Karpas-422 (cell line): ENCODE data around the gene ALDH9A1. TPM values are rescaled to one million over a fixed set of nuclear protein-coding genes. Genes with fewer than 3 reads are reported as not detected.
"Not testable (repeated sequence)": the region's sequence is repeated elsewhere in the genome, so short reads cannot be mapped to it uniquely, and the experiment has no call there.

ENCODE experiments used
- DNase-seq: peaks from one replicate; pipeline ENCODE4 v3.0.0-alpha.2; 2015
- H2AFZ ChIP-seq: fragments of 200-600 bp; sonication (generic); 2 replicates; pipeline ENCODE4 v1.6.1; 2014; ENCODE audit warnings: antibody characterized with exemption, low read length, mixed read lengths
- H3K27ac ChIP-seq: fragments of 200-600 bp; sonication (generic); 2 replicates; pipeline ENCODE4 v1.5.1; 2014; ENCODE audit warnings: mild to moderate bottlenecking, low read length, moderate library complexity
- H3K27me3 ChIP-seq: fragments of 200-600 bp; sonication (generic); 2 replicates; pipeline ENCODE4 v1.6.1; 2014; ENCODE audit warnings: low read length, mixed read lengths
- H3K36me3 ChIP-seq: fragments of 200-600 bp; sonication (generic); 2 replicates; pipeline ENCODE4 v1.6.1; 2014; ENCODE audit warnings: low read length, mixed read lengths; ENCODE audit not compliant: insufficient read depth
- H3K4me1 ChIP-seq: fragments of 200-600 bp; sonication (generic); 2 replicates; pipeline ENCODE4 v1.6.1; 2014; ENCODE audit warnings: mild to moderate bottlenecking, low read length, mixed read lengths
- H3K4me2 ChIP-seq: fragments of 200-600 bp; sonication (generic); 2 replicates; pipeline ENCODE4 v1.6.1; 2014; ENCODE audit warnings: low read length, low read depth, mild to moderate bottlenecking; ENCODE audit not compliant: poor library complexity, severe bottlenecking
- H3K4me3 ChIP-seq: fragments of 200-600 bp; sonication (generic); 2 replicates; pipeline ENCODE4 v1.5.1; 2014; ENCODE audit warnings: mild to moderate bottlenecking, antibody characterized with exemption, low read length, mixed read lengths
- H3K79me2 ChIP-seq: fragments of 200-600 bp; sonication (generic); 2 replicates; pipeline ENCODE4 v1.6.1; 2014; ENCODE audit warnings: mild to moderate bottlenecking, low read length, mixed read lengths
- H3K9ac ChIP-seq: fragments of 200-600 bp; sonication (generic); 2 replicates; pipeline ENCODE4 v1.6.0; 2014; ENCODE audit warnings: low read length
- H3K9me2 ChIP-seq: fragments of 200-600 bp; sonication (generic), shearing (Covaris generic); replicated peaks from 2 replicates; pipeline ENCODE4 v1.6.0; 2014; ENCODE audit warnings: mild to moderate bottlenecking, low read length, moderate library complexity; ENCODE audit not compliant: insufficient read depth
- H3K9me3 ChIP-seq: fragments of 300-700, 200-600 bp; sonication (generic); 2 replicates; pipeline ENCODE4 v1.6.1; 2014; ENCODE audit warnings: low read length, mixed read lengths
- H4K20me1 ChIP-seq: fragments of 200-600 bp; sonication (generic); 2 replicates; pipeline ENCODE4 v1.6.1; 2014; ENCODE audit warnings: mild to moderate bottlenecking, antibody characterized with exemption, low read length, low read depth; ENCODE audit not compliant: insufficient read depth
- total RNA-seq: library from RNA; depleted of rRNA; stranded (reverse); fragments of >200 nt; shearing (Covaris generic); gene quantifications from 2 replicates; pipeline ENCODE4 v1.2.3, GENCODE V29; 2014; ENCODE audit warnings: low replicate concordance

The ALDH9A1 gene
- total RNA-seq, 1 experiment from 2014 or later = 45.1 TPM

DNA sequence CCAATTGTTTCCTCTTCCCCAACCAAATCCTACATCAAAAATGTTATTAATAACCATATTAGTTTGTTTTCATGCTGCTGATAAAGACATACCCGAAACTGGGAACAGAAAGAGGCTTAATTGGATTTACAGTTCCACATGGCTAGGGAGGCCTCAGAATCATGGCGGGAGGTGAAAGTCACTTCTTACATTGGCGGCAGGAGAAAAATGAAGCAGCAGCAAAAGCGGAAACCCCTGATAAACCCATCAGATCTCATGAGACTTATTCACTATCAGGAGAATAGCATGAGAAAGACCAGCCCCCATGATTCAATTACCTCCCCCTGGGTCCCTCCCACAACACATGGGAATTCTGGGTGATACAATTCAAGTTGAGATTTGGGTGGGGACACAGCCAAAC is 17.6 kb downstream of the ALDH9A1 start:
- not testable (repeated sequence) for H3K27ac ChIP-seq, DNase-seq, H3K27me3 ChIP-seq, H3K4me3 ChIP-seq, H3K4me1 ChIP-seq, H3K4me2 ChIP-seq, H2AFZ ChIP-seq, H3K9me3 ChIP-seq, H4K20me1 ChIP-seq, H3K9me2 ChIP-seq, H3K9ac ChIP-seq
- peaks cover 52% of the 10 kb centered on the region for H3K79me2 ChIP-seq
- peaks cover 61% of the 10 kb centered on the region for H3K36me3 ChIP-seq

- Histone ChIP-seq H3K4me2 (no peak overlapping the region), H3K36me3 (peaks cover 57% of the 10 kb centered on the region), H2AFZ (no peak overlapping the region), H3K9me2 (no peaks in the 10 kb centered on the region), H3K9ac (no peak overlapping the region), H4K20me1 (no peaks in the 10 kb centered on the region), H3K79me2 (peaks cover 48% of the 10 kb centered on the region), H3K27me3 (no peaks in the 10 kb centered on the region), H3K4me3 (no peak overlapping the region), H3K4me1 (no peaks in the 10 kb centered on the region), H3K9me3 (no peaks in the 10 kb centered on the region), H3K27ac (no peak overlapping the region)
- no peak for DNase-seq
Observed at GRCh38 chr1:165680303-165680702, 18.1 kb downstream of the ALDH9A1 start.

DNA sequence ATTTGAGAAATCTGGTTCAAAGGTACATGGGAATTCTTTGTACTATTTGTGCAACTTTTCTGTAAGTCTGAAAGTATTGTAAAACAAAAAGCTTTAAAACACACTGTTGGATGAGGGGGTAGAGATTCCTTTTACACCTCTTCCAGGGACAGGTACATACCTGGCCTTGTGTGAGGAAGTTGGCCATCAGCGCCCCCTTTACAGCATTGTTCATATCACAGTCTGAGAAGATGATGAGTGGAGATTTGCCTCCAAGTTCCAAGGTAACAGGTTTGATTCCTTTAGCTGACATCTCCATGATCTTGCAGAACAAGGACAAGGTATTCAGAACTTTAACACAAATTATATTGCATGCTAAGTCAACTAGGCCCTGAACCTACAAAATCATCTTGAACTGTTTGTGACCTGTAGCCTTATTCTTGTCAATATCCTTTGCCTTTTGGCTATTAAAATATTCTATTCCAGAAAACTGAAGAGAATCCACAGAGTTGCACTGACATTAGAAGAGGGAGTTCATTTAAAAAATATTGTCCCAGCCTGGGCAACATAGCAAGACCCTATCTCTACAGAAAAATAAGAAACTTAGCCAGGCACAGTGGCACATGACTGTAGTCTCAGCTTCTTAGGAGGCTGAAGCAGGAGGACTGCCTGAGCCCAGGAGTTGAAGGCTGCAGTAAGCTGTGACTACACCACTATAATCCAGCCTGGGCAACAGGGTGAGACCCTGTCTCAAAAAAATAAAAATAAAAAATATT is 18.9 kb downstream of the ALDH9A1 start:
- Histone ChIP-seq H4K20me1 (no peaks in the 10 kb centered on the region), H3K4me2 (no peak overlapping the region), H2AFZ (no peak overlapping the region), H3K9me3 (no peaks in the 10 kb centered on the region), H3K9ac (no peak overlapping the region), H3K9me2 (no peaks in the 10 kb centered on the region), H3K4me1 (no peaks in the 10 kb centered on the region), H3K36me3 (peaks cover 53% of the 10 kb centered on the region), H3K27ac (no peak overlapping the region), H3K79me2 (peaks cover 39% of the 10 kb centered on the region), H3K4me3 (no peak overlapping the region), H3K27me3 (no peaks in the 10 kb centered on the region)
- no peak for DNase-seq

DNA sequence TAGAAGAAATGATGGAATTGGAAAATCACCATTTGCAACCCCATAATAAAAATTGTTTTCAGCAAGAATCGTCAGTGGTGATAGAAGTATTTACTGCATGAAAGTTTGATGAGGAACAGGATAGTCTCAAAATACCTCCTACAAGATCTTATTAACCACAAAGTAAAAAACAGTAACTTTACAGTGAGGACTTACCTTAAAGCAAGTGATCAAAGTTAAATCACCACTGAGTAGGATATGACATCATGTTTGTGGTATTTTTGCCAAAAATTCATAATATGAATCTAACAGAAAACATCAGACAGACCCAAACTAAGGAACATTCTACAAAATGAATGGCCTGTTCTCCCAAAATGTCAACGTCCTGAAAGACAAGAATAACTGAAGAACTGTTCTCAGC is 19.9 kb downstream of the ALDH9A1 start:
- Histone ChIP-seq H4K20me1 (no peaks in the 10 kb centered on the region), H3K79me2 (peaks cover 33% of the 10 kb centered on the region), H3K4me3 (no peak overlapping the region), H3K4me1 (no peaks in the 10 kb centered on the region), H3K27ac (no peak overlapping the region), H2AFZ (no peak overlapping the region), H3K9ac (no peak overlapping the region), H3K4me2 (no peak overlapping the region), H3K27me3 (no peaks in the 10 kb centered on the region), H3K9me3 (no peaks in the 10 kb centered on the region), H3K36me3 (peaks cover 48% of the 10 kb centered on the region), H3K9me2 (no peaks in the 10 kb centered on the region)
- no peak for DNase-seq

- Histone ChIP-seq H4K20me1 (no peaks in the 10 kb centered on the region), H3K4me1 (no peaks in the 10 kb centered on the region), H3K9me3 (no peaks in the 10 kb centered on the region), H3K27ac (no peak overlapping the region), H3K4me2 (no peak overlapping the region), H3K4me3 (no peak overlapping the region), H3K9ac (no peak overlapping the region), H3K9me2 (no peaks in the 10 kb centered on the region), H3K27me3 (no peaks in the 10 kb centered on the region), H2AFZ (no peak overlapping the region), H3K36me3 (peaks cover 39% of the 10 kb centered on the region; the same call in 1 of the 2 replicates), H3K79me2 (peaks cover 28% of the 10 kb centered on the region)
- no peak for DNase-seq
Observed at GRCh38 chr1:165675794-165676193, 22.6 kb downstream of the ALDH9A1 start.

GRCh38 chr1:165674599-165674998 is 23.8 kb downstream of the ALDH9A1 start:
- no peaks in the 10 kb centered on the region for H3K9me2 ChIP-seq
- peaks cover 28% of the 10 kb centered on the region; the same call in 1 of the 2 replicates for H3K36me3 ChIP-seq
- DNase-seq = no peak
- H3K4me3 ChIP-seq = no peak overlapping the region
- no peaks in the 10 kb centered on the region for H3K27me3 ChIP-seq
- no peaks in the 10 kb centered on the region for H3K9me3 ChIP-seq
- peaks cover 23% of the 10 kb centered on the region for H3K79me2 ChIP-seq
- no peaks in the 10 kb centered on the region for H4K20me1 ChIP-seq
- H2AFZ ChIP-seq = no peak overlapping the region
- H3K4me1 ChIP-seq = no peaks in the 10 kb centered on the region
- no peak overlapping the region for H3K27ac ChIP-seq
- H3K4me2 ChIP-seq = no peak overlapping the region
- H3K9ac ChIP-seq = no peak overlapping the region

- no peaks in the 10 kb centered on the region for H3K27me3 ChIP-seq
- peaks cover 21% of the 10 kb centered on the region for H3K79me2 ChIP-seq
- peaks cover 34% of the 10 kb centered on the region for H3K36me3 ChIP-seq
- no peaks in the 10 kb centered on the region for H3K9me2 ChIP-seq
- H3K27ac ChIP-seq = no peak overlapping the region
- H3K4me1 ChIP-seq = no peaks in the 10 kb centered on the region
- no peak overlapping the region for H3K4me3 ChIP-seq
- H2AFZ ChIP-seq = no peak overlapping the region
- no peak overlapping the region for H3K9ac ChIP-seq
- H3K9me3 ChIP-seq = no peaks in the 10 kb centered on the region
- DNase-seq = no peak
- H3K4me2 ChIP-seq = no peak overlapping the region
- H4K20me1 ChIP-seq = no peaks in the 10 kb centered on the region
Observed at GRCh38 chr1:165671526-165671925, 26.8 kb downstream of the ALDH9A1 start.

- H3K4me3 ChIP-seq = no peak overlapping the region
- H4K20me1 ChIP-seq = no peaks in the 10 kb centered on the region
- H3K9me3 ChIP-seq = no peaks in the 10 kb centered on the region
- H3K9me2 ChIP-seq = no peaks in the 10 kb centered on the region
- no peak overlapping the region for H3K27ac ChIP-seq
- H3K9ac ChIP-seq = no peak overlapping the region
- H3K4me1 ChIP-seq = no peaks in the 10 kb centered on the region
- peaks cover 12% of the 10 kb centered on the region for H3K79me2 ChIP-seq
- no peak overlapping the region for H2AFZ ChIP-seq
- no peak overlapping the region for H3K4me2 ChIP-seq
- DNase-seq = no peak
- H3K36me3 ChIP-seq = peaks cover 63% of the 10 kb centered on the region
- H3K27me3 ChIP-seq = no peaks in the 10 kb centered on the region
Observed at GRCh38 chr1:165668184-165668583, 30.2 kb downstream of the ALDH9A1 start.
